C4-2B (cell line): ENCODE data around the gene SCAPER.

Source experiments
- ZFX ChIP-seq: fragments of 450-650 bp; IDR thresholded peaks from 2 replicates; pipeline ENCODE4 v1.6.1; 2017
- TF ChIP-seq, protein P1 (sequence below): fragments of 450-650 bp; conservative IDR thresholded peaks from 2 replicates; pipeline ENCODE4 v1.5.1; 2017; ENCODE audit warnings: mild to moderate bottlenecking

GRCh38 chr15:76565366-76565765, 339.8 kb downstream of the SCAPER start:
- TF ChIP-seq, protein P1, sequence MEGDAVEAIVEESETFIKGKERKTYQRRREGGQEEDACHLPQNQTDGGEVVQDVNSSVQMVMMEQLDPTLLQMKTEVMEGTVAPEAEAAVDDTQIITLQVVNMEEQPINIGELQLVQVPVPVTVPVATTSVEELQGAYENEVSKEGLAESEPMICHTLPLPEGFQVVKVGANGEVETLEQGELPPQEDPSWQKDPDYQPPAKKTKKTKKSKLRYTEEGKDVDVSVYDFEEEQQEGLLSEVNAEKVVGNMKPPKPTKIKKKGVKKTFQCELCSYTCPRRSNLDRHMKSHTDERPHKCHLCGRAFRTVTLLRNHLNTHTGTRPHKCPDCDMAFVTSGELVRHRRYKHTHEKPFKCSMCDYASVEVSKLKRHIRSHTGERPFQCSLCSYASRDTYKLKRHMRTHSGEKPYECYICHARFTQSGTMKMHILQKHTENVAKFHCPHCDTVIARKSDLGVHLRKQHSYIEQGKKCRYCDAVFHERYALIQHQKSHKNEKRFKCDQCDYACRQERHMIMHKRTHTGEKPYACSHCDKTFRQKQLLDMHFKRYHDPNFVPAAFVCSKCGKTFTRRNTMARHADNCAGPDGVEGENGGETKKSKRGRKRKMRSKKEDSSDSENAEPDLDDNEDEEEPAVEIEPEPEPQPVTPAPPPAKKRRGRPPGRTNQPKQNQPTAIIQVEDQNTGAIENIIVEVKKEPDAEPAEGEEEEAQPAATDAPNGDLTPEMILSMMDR = no peak
- TF ChIP-seq ZFX = no peak
